RWPE2 (cell line): ENCODE results near the gene LONP2.
A peak's percentile ranks its signal among the peaks of the same experiment; 100 is the strongest.

ENCODE experiments used
- ATAC-seq: fragments of 200-7000 bp; cut with Tn5 transposase; 3 replicates; pipeline ENCODE4 v1.9.1; 2021; ENCODE audit warnings: low read depth
- DNase-seq: peaks from one replicate; pipeline ENCODE4 v3.0.0-alpha.2; 2020; ENCODE audit warnings: low spot score
- H3K27ac ChIP-seq: fragments of 450-650 bp; 2 replicates; pipeline ENCODE4 v1.5.1; 2017; ENCODE audit warnings: mild to moderate bottlenecking; ENCODE audit not compliant: poor library complexity, severe bottlenecking
- H3K27me3 ChIP-seq: fragments of 250-450 bp; sonication (Bioruptor Pico); 2 replicates; pipeline ENCODE4 v1.5.1; 2021; ENCODE audit warnings: mild to moderate bottlenecking, moderate library complexity; ENCODE audit not compliant: insufficient read depth, poor library complexity, severe bottlenecking
- H3K36me3 ChIP-seq: fragments of 250-450 bp; sonication (Bioruptor Pico); 2 replicates; pipeline ENCODE4 v1.5.1; 2020; ENCODE audit warnings: low read depth, mild to moderate bottlenecking, moderate library complexity
- H3K4me1 ChIP-seq: fragments of 250-450 bp; sonication (Bioruptor Pico); 2 replicates; pipeline ENCODE4 v1.5.1; 2021; ENCODE audit warnings: mild to moderate bottlenecking, moderate library complexity; ENCODE audit not compliant: insufficient read depth, poor library complexity, severe bottlenecking
- H3K4me3 ChIP-seq: fragments of 250-450 bp; sonication (Bioruptor Pico); 2 replicates; pipeline ENCODE4 v1.5.1; 2021; ENCODE audit warnings: mild to moderate bottlenecking, moderate library complexity; ENCODE audit not compliant: severe bottlenecking
- H3K9me3 ChIP-seq: fragments of 250-450 bp; sonication (Bioruptor Pico); 2 replicates; pipeline ENCODE4 v1.5.1; 2021; ENCODE audit warnings: mild to moderate bottlenecking, moderate library complexity; ENCODE audit not compliant: severe bottlenecking
- TF ChIP-seq, protein P1 (sequence below): fragments of 450-650 bp; IDR thresholded peaks from one replicate; pipeline ENCODE4 v1.5.1; 2017; ENCODE audit warnings: mild to moderate bottlenecking, moderate library complexity; ENCODE audit not compliant: poor library complexity, severe bottlenecking

LONP2 gene

DNA sequence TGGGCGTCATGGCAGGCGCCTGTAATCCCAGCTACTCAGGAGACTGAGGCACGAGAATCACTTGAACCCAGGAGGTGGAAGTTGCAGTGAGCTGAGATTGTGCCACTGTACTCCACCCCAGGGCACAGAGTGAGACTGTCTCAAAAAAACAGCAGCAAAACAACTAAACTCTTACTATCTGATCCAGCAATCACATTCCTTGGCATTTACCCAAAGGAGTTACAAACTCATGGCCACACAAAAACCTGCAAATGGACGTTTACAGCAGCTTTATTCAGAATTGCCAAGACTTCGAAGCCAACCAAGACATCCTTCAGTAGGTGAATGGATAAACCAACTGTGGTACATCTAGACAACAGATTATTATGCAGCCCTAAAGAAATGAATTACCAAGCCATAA lies 137.1 kb downstream of the LONP2 start:
- H3K9me3 ChIP-seq = no peaks in the 10 kb centered on the region
- TF ChIP-seq, protein P1, sequence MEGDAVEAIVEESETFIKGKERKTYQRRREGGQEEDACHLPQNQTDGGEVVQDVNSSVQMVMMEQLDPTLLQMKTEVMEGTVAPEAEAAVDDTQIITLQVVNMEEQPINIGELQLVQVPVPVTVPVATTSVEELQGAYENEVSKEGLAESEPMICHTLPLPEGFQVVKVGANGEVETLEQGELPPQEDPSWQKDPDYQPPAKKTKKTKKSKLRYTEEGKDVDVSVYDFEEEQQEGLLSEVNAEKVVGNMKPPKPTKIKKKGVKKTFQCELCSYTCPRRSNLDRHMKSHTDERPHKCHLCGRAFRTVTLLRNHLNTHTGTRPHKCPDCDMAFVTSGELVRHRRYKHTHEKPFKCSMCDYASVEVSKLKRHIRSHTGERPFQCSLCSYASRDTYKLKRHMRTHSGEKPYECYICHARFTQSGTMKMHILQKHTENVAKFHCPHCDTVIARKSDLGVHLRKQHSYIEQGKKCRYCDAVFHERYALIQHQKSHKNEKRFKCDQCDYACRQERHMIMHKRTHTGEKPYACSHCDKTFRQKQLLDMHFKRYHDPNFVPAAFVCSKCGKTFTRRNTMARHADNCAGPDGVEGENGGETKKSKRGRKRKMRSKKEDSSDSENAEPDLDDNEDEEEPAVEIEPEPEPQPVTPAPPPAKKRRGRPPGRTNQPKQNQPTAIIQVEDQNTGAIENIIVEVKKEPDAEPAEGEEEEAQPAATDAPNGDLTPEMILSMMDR = no peak
- DNase-seq = no peak
- no peak overlapping the region for H3K4me3 ChIP-seq
- H3K27ac ChIP-seq = no peak overlapping the region
- H3K27me3 ChIP-seq = no peaks in the 10 kb centered on the region
- ATAC-seq = no peak
- 0 out of 2 replicates have a peak, but pooled peaks cover 6% of the 10 kb centered on the region for H3K36me3 ChIP-seq
- peaks cover 27% of the 10 kb centered on the region for H3K4me1 ChIP-seq

GRCh38 chr16:48382131-48382530 lies 138.0 kb downstream of the LONP2 start:
- Histone ChIP-seq H3K4me1 (peaks cover 20% of the 10 kb centered on the region), H3K4me3 (no peak overlapping the region), H3K36me3 (0 out of 2 replicates have a peak, but pooled peaks cover 6% of the 10 kb centered on the region), H3K27me3 (no peaks in the 10 kb centered on the region), H3K27ac (no peak overlapping the region), H3K9me3 (no peaks in the 10 kb centered on the region)
- TF ChIP-seq, protein P1 = no peak
- DNase-seq = no peak
- ATAC-seq = no peak

- peaks cover 14% of the 10 kb centered on the region for H3K4me1 ChIP-seq
- no peaks in the 10 kb centered on the region for H3K27me3 ChIP-seq
- H3K4me3 ChIP-seq = peak overlapping the region; percentile 100
- H3K9me3 ChIP-seq = no peaks in the 10 kb centered on the region
- 0 out of 2 replicates have a peak, but pooled peaks cover 6% of the 10 kb centered on the region for H3K36me3 ChIP-seq
- no peak for DNase-seq
- peak overlapping the region; percentile 78 for H3K27ac ChIP-seq
- TF ChIP-seq, protein P1 = no peak
- ATAC-seq = no peak
Observed at GRCh38 chr16:48383009-48383876, 139.1 kb downstream of the LONP2 start.

GRCh38 chr16:48383877-48384519 lies 139.9 kb downstream of the LONP2 start:
- ATAC-seq = peak; percentile 24; the same call in 2 of the 3 replicates
- TF ChIP-seq, protein P1 = no peak
- H3K4me1 ChIP-seq = peaks cover 14% of the 10 kb centered on the region
- peak overlapping the region; percentile 78 for H3K27ac ChIP-seq
- H3K36me3 ChIP-seq = 0 out of 2 replicates have a peak, but pooled peaks cover 6% of the 10 kb centered on the region
- H3K27me3 ChIP-seq = no peaks in the 10 kb centered on the region
- no peaks in the 10 kb centered on the region for H3K9me3 ChIP-seq
- peak overlapping the region; percentile 100 for H3K4me3 ChIP-seq
- DNase-seq = no peak
